Liver (tissue), 3 donors: ENCODE measurements around the gene CUX1.

Experiments
- ATF3 ChIP-seq: IDR thresholded peaks from 2 replicates; pipeline ENCODE4 v1.6.1; 2016; ENCODE audit warnings: antibody characterized with exemption
- FOXA1 ChIP-seq: IDR thresholded peaks from 2 replicates; pipeline ENCODE4 v1.6.1; 2016; ENCODE audit warnings: antibody characterized with exemption
- GABPA ChIP-seq, 2 donors: IDR thresholded peaks in 1 of 2; conservative IDR thresholded peaks in 1 of 2; 2 replicates each; pipeline ENCODE4 v1.6.1; 2016; ENCODE audit warnings: antibody characterized with exemption in 2 of 2, mild to moderate bottlenecking in 1 of 2, moderate library complexity in 1 of 2
- HNF4A ChIP-seq, 2 donors: conservative IDR thresholded peaks; 2 replicates each; pipeline ENCODE4 v1.6.1; 2016; ENCODE audit warnings: antibody characterized with exemption in 2 of 2, mild to moderate bottlenecking in 2 of 2
- JUND ChIP-seq, 2 donors: IDR thresholded peaks; 2 replicates each; pipeline ENCODE4 v1.6.1; 2016; ENCODE audit warnings: antibody characterized with exemption in 2 of 2
- RAD21 ChIP-seq, 2 donors: IDR thresholded peaks; 2 replicates each; pipeline ENCODE4 v1.6.1; 2016; ENCODE audit warnings: antibody characterized with exemption in 2 of 2, mild to moderate bottlenecking in 2 of 2
- SP1 ChIP-seq: IDR thresholded peaks from 2 replicates; pipeline ENCODE4 v1.6.1; 2018; ENCODE audit warnings: antibody characterized with exemption, mild to moderate bottlenecking
- TAF1 ChIP-seq: conservative IDR thresholded peaks from 2 replicates; pipeline ENCODE4 v1.6.1; 2016; ENCODE audit warnings: antibody characterized with exemption, mild to moderate bottlenecking
- YY1 ChIP-seq: IDR thresholded peaks from 2 replicates; pipeline ENCODE4 v1.6.1; 2016; ENCODE audit warnings: antibody characterized with exemption, mild to moderate bottlenecking
- TF ChIP-seq, protein P1 (sequence below): fragments of 150-350 bp; IDR thresholded peaks from 2 replicates; pipeline ENCODE4 v1.5.1; 2017; ENCODE audit warnings: improper control_type of control experiment, low read depth, low read length; ENCODE audit not compliant: missing input control
- TF ChIP-seq, protein P2 (sequence below): IDR thresholded peaks from 2 replicates; pipeline ENCODE4 v1.6.1; 2016; ENCODE audit warnings: antibody characterized with exemption
- TF ChIP-seq, protein P3 (sequence below): IDR thresholded peaks from 2 replicates; pipeline ENCODE4 v1.6.1; 2016; ENCODE audit warnings: antibody characterized with exemption, mild to moderate bottlenecking
- donor health status: healthy.
- donor health status: healthy.

GRCh38 chr7:102080019-102080433 is 262.6 kb downstream of the CUX1 start:
- TF ChIP-seq, protein P1, sequence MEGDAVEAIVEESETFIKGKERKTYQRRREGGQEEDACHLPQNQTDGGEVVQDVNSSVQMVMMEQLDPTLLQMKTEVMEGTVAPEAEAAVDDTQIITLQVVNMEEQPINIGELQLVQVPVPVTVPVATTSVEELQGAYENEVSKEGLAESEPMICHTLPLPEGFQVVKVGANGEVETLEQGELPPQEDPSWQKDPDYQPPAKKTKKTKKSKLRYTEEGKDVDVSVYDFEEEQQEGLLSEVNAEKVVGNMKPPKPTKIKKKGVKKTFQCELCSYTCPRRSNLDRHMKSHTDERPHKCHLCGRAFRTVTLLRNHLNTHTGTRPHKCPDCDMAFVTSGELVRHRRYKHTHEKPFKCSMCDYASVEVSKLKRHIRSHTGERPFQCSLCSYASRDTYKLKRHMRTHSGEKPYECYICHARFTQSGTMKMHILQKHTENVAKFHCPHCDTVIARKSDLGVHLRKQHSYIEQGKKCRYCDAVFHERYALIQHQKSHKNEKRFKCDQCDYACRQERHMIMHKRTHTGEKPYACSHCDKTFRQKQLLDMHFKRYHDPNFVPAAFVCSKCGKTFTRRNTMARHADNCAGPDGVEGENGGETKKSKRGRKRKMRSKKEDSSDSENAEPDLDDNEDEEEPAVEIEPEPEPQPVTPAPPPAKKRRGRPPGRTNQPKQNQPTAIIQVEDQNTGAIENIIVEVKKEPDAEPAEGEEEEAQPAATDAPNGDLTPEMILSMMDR, result no peak
- no peak for TF ChIP-seq JUND (IDR thresholded peaks at IDR 0.05)
- TF ChIP-seq RAD21 (IDR thresholded peaks at IDR 0.05), result no peak
- no peak for TF ChIP-seq TAF1
- TF ChIP-seq, protein P2, sequence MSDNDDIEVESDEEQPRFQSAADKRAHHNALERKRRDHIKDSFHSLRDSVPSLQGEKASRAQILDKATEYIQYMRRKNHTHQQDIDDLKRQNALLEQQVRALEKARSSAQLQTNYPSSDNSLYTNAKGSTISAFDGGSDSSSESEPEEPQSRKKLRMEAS, result no peak
- no peak for TF ChIP-seq FOXA1
- TF ChIP-seq ATF3, result no peak
- TF ChIP-seq SP1, result no peak
- TF ChIP-seq HNF4A (conservative IDR thresholded peaks at IDR 0.05), result no peak
- TF ChIP-seq, protein P3, sequence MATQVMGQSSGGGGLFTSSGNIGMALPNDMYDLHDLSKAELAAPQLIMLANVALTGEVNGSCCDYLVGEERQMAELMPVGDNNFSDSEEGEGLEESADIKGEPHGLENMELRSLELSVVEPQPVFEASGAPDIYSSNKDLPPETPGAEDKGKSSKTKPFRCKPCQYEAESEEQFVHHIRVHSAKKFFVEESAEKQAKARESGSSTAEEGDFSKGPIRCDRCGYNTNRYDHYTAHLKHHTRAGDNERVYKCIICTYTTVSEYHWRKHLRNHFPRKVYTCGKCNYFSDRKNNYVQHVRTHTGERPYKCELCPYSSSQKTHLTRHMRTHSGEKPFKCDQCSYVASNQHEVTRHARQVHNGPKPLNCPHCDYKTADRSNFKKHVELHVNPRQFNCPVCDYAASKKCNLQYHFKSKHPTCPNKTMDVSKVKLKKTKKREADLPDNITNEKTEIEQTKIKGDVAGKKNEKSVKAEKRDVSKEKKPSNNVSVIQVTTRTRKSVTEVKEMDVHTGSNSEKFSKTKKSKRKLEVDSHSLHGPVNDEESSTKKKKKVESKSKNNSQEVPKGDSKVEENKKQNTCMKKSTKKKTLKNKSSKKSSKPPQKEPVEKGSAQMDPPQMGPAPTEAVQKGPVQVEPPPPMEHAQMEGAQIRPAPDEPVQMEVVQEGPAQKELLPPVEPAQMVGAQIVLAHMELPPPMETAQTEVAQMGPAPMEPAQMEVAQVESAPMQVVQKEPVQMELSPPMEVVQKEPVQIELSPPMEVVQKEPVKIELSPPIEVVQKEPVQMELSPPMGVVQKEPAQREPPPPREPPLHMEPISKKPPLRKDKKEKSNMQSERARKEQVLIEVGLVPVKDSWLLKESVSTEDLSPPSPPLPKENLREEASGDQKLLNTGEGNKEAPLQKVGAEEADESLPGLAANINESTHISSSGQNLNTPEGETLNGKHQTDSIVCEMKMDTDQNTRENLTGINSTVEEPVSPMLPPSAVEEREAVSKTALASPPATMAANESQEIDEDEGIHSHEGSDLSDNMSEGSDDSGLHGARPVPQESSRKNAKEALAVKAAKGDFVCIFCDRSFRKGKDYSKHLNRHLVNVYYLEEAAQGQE, result no peak
- TF ChIP-seq YY1, result no peak
- TF ChIP-seq GABPA (IDR thresholded peaks at IDR 0.05 in 1 of 2, conservative IDR thresholded peaks at IDR 0.05 in 1 of 2), result no peak
